ENCODE measurements around the gene MICU1.

GRCh38 chr10:72610466-72610865 is 15.4 kb downstream of the MICU1 start:
- TF ChIP-seq, protein P1, sequence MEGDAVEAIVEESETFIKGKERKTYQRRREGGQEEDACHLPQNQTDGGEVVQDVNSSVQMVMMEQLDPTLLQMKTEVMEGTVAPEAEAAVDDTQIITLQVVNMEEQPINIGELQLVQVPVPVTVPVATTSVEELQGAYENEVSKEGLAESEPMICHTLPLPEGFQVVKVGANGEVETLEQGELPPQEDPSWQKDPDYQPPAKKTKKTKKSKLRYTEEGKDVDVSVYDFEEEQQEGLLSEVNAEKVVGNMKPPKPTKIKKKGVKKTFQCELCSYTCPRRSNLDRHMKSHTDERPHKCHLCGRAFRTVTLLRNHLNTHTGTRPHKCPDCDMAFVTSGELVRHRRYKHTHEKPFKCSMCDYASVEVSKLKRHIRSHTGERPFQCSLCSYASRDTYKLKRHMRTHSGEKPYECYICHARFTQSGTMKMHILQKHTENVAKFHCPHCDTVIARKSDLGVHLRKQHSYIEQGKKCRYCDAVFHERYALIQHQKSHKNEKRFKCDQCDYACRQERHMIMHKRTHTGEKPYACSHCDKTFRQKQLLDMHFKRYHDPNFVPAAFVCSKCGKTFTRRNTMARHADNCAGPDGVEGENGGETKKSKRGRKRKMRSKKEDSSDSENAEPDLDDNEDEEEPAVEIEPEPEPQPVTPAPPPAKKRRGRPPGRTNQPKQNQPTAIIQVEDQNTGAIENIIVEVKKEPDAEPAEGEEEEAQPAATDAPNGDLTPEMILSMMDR (conservative IDR thresholded peaks at IDR 0.05; ENCODE audit: low read length) = no peak
- no peak for TF ChIP-seq EZH2phosphoT487 (IDR thresholded peaks at IDR 0.05; ENCODE audit: borderline replicate concordance, low read depth, low read length)

Measured in OCI-LY7 (cell line).